ENCODE measurements around the gene BTNL8. TPM values are rescaled to one million over a fixed set of nuclear protein-coding genes. Genes with fewer than 3 reads are reported as not detected.

The BTNL8 gene
- total and polyA plus RNA-seq, 2 donors (not counting 1 experiment from before 2014, with no cell fraction given): not detected

DNA sequence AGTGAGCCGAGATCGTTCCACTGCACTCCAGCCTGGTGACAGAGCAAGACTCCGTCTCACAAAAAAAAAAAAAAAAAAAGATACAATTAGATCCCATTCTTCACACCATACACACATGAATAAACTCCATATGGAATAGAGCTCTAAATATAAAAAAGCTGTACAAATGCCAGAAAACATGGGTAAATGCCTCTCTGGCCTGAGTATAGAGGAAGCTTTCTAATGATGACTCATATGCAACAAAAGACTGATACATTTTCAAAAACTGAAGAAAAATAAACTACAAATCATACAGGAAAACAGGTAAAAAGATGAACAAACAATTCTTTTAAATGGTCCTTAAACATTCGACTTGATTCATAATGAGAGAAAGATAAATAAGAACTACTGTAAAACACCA is 46.5 kb upstream of the BTNL8 start:
- Histone ChIP-seq H3K4me2 (ENCODE audit: extremely low read depth, insufficient read depth, low read length) (no peak overlapping the region), H3K79me2 (ENCODE audit: control insufficient read depth, insufficient read depth, low read length) (no peaks in the 10 kb centered on the region), H4K20me1 (ENCODE audit: control insufficient read depth, extremely low read depth, insufficient read depth, low read length) (no peaks in the 10 kb centered on the region), H3K9me3 (ENCODE audit: control insufficient read depth, insufficient read depth, low read depth, low read length) (peaks cover 13% of the 10 kb centered on the region), H3K36me3 (ENCODE audit: control insufficient read depth, insufficient read depth, low read length) (peaks cover 17% of the 10 kb centered on the region), H3K27ac (ENCODE audit: insufficient read depth, low read length) (no peak overlapping the region), H3K9ac (ENCODE audit: insufficient read depth, low read length) (no peak overlapping the region), H3K4me3 (replicated peaks in 1 of 4; ENCODE audit: control extremely low read depth in 1 of 4, insufficient read depth in 1 of 4, low read depth in 3 of 4, low read length in 4 of 4) (no peak overlapping the region), H2AFZ (ENCODE audit: low read length) (no peak overlapping the region), H3K4me1 (ENCODE audit: control insufficient read depth, extremely low read depth, insufficient read depth, low read length) (no peaks in the 10 kb centered on the region), H3K27me3 (ENCODE audit: control insufficient read depth, insufficient read depth, low read length) (no peaks in the 10 kb centered on the region)
- TF ChIP-seq, protein P1, sequence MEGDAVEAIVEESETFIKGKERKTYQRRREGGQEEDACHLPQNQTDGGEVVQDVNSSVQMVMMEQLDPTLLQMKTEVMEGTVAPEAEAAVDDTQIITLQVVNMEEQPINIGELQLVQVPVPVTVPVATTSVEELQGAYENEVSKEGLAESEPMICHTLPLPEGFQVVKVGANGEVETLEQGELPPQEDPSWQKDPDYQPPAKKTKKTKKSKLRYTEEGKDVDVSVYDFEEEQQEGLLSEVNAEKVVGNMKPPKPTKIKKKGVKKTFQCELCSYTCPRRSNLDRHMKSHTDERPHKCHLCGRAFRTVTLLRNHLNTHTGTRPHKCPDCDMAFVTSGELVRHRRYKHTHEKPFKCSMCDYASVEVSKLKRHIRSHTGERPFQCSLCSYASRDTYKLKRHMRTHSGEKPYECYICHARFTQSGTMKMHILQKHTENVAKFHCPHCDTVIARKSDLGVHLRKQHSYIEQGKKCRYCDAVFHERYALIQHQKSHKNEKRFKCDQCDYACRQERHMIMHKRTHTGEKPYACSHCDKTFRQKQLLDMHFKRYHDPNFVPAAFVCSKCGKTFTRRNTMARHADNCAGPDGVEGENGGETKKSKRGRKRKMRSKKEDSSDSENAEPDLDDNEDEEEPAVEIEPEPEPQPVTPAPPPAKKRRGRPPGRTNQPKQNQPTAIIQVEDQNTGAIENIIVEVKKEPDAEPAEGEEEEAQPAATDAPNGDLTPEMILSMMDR (conservative IDR thresholded peaks at IDR 0.05 in 1 of 2, IDR thresholded peaks at IDR 0.05 in 1 of 2; ENCODE audit: low read depth in 1 of 2, low read length in 2 of 2): no peak
- no peak for TF ChIP-seq EZH2 (IDR thresholded peaks at IDR 0.05; ENCODE audit: low read length, missing control alignments)
- DNase-seq (ENCODE audit: low read depth in 2 of 2): no peak

GRCh38 chr5:180853121-180853847 is 45.7 kb upstream of the BTNL8 start:
- Histone ChIP-seq H4K20me1 (ENCODE audit: control insufficient read depth, extremely low read depth, insufficient read depth, low read length) (no peaks in the 10 kb centered on the region), H3K9ac (ENCODE audit: insufficient read depth, low read length) (no peak overlapping the region), H2AFZ (ENCODE audit: low read length) (no peak overlapping the region), H3K4me3 (replicated peaks in 1 of 4; ENCODE audit: control extremely low read depth in 1 of 4, insufficient read depth in 1 of 4, low read depth in 3 of 4, low read length in 4 of 4) (no peak overlapping the region), H3K36me3 (ENCODE audit: control insufficient read depth, insufficient read depth, low read length) (peaks cover 17% of the 10 kb centered on the region), H3K9me3 (ENCODE audit: control insufficient read depth, insufficient read depth, low read depth, low read length) (peaks cover 13% of the 10 kb centered on the region), H3K4me1 (ENCODE audit: control insufficient read depth, extremely low read depth, insufficient read depth, low read length) (no peaks in the 10 kb centered on the region), H3K27ac (ENCODE audit: insufficient read depth, low read length) (no peak overlapping the region), H3K79me2 (ENCODE audit: control insufficient read depth, insufficient read depth, low read length) (no peaks in the 10 kb centered on the region), H3K27me3 (ENCODE audit: control insufficient read depth, insufficient read depth, low read length) (no peaks in the 10 kb centered on the region), H3K4me2 (ENCODE audit: extremely low read depth, insufficient read depth, low read length) (no peak overlapping the region)
- TF ChIP-seq, protein P1 (conservative IDR thresholded peaks at IDR 0.05 in 1 of 2, IDR thresholded peaks at IDR 0.05 in 1 of 2; ENCODE audit: low read depth in 1 of 2, low read length in 2 of 2): no peak
- no peak for TF ChIP-seq EZH2 (IDR thresholded peaks at IDR 0.05; ENCODE audit: low read length, missing control alignments)
- DNase-seq (ENCODE audit: low read depth in 2 of 2): no peak

- no peak overlapping the region for H3K4me2 ChIP-seq (ENCODE audit: extremely low read depth, insufficient read depth, low read length)
- no peaks in the 10 kb centered on the region for H3K79me2 ChIP-seq (ENCODE audit: control insufficient read depth, insufficient read depth, low read length)
- TF ChIP-seq EZH2 (IDR thresholded peaks at IDR 0.05; ENCODE audit: low read length, missing control alignments): no peak
- TF ChIP-seq, protein P1 (conservative IDR thresholded peaks at IDR 0.05 in 1 of 2, IDR thresholded peaks at IDR 0.05 in 1 of 2; ENCODE audit: low read depth in 1 of 2, low read length in 2 of 2): no peak
These were observed 45.1 kb upstream of the BTNL8 start for GRCh38 chr5:180853848-180854176.

More at GRCh38 chr5:180853848-180854176, 45.1 kb upstream of the BTNL8 start:
- DNase-seq (ENCODE audit: low read depth in 2 of 2): no peak
- Histone ChIP-seq H3K9me3 (ENCODE audit: control insufficient read depth, insufficient read depth, low read depth, low read length) (peaks cover 13% of the 10 kb centered on the region), H3K9ac (ENCODE audit: insufficient read depth, low read length) (no peak overlapping the region), H3K27ac (ENCODE audit: insufficient read depth, low read length) (no peak overlapping the region), H3K4me3 (replicated peaks in 1 of 4; ENCODE audit: control extremely low read depth in 1 of 4, insufficient read depth in 1 of 4, low read depth in 3 of 4, low read length in 4 of 4) (no peak overlapping the region), H2AFZ (ENCODE audit: low read length) (no peak overlapping the region), H4K20me1 (ENCODE audit: control insufficient read depth, extremely low read depth, insufficient read depth, low read length) (no peaks in the 10 kb centered on the region), H3K4me1 (ENCODE audit: control insufficient read depth, extremely low read depth, insufficient read depth, low read length) (no peaks in the 10 kb centered on the region), H3K36me3 (ENCODE audit: control insufficient read depth, insufficient read depth, low read length) (peaks cover 17% of the 10 kb centered on the region), H3K27me3 (ENCODE audit: control insufficient read depth, insufficient read depth, low read length) (no peaks in the 10 kb centered on the region)
